ENCODE measurements around the gene CCDC106. TPM values are rescaled to one million over a fixed set of nuclear protein-coding genes. Genes with fewer than 3 reads are reported as not detected.

Gene CCDC106
- total RNA-seq, 3 donors from 2014 or later = 5.5 to 14.8 (median 6.3) TPM

GRCh38 chr19:55655648-55656040 lies 7.6 kb downstream of the CCDC106 start:
- peak overlapping the region; percentile 81 for H3K4me3 ChIP-seq
- H3K4me1 ChIP-seq (ENCODE audit: low read depth) = peaks cover 33% of the 10 kb centered on the region
- no peaks in the 10 kb centered on the region for H3K9me3 ChIP-seq
- DNase-seq (no peak), ATAC-seq (no peak)
- no peaks in the 10 kb centered on the region for H3K36me3 ChIP-seq (ENCODE audit: low read depth)
- TF ChIP-seq, protein P1, sequence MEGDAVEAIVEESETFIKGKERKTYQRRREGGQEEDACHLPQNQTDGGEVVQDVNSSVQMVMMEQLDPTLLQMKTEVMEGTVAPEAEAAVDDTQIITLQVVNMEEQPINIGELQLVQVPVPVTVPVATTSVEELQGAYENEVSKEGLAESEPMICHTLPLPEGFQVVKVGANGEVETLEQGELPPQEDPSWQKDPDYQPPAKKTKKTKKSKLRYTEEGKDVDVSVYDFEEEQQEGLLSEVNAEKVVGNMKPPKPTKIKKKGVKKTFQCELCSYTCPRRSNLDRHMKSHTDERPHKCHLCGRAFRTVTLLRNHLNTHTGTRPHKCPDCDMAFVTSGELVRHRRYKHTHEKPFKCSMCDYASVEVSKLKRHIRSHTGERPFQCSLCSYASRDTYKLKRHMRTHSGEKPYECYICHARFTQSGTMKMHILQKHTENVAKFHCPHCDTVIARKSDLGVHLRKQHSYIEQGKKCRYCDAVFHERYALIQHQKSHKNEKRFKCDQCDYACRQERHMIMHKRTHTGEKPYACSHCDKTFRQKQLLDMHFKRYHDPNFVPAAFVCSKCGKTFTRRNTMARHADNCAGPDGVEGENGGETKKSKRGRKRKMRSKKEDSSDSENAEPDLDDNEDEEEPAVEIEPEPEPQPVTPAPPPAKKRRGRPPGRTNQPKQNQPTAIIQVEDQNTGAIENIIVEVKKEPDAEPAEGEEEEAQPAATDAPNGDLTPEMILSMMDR (IDR thresholded peaks at IDR 0.05) = no peak
- intact Hi-C loops (cut with DNase I, micrococcal nuclease) = no loop called here

GRCh38 chr19:55656552-55656951 lies 8.5 kb downstream of the CCDC106 start:
- no peak for DNase-seq
- H3K36me3 ChIP-seq (ENCODE audit: low read depth) = no peaks in the 10 kb centered on the region
- intact Hi-C loops (cut with DNase I, micrococcal nuclease) = no loop called here

GRCh38 chr19:55656988-55657747 lies 9.2 kb downstream of the CCDC106 start:
- no peaks in the 10 kb centered on the region for H3K36me3 ChIP-seq (ENCODE audit: low read depth)
- DNase-seq (no peak), ATAC-seq (no peak)
- H3K9me3 ChIP-seq = no peaks in the 10 kb centered on the region
- TF ChIP-seq, protein P1 (IDR thresholded peaks at IDR 0.05) = no peak
- no peak overlapping the region for H3K4me3 ChIP-seq
- peaks cover 33% of the 10 kb centered on the region for H3K4me1 ChIP-seq (ENCODE audit: low read depth)
- intact Hi-C loops (cut with DNase I, micrococcal nuclease) = no loop called here

More at GRCh38 chr19:55656552-55656951, 8.5 kb downstream of the CCDC106 start:
- no peaks in the 10 kb centered on the region for H3K9me3 ChIP-seq
- H3K4me1 ChIP-seq (ENCODE audit: low read depth) = peaks cover 33% of the 10 kb centered on the region
- no peak for ATAC-seq
- no peak overlapping the region for H3K4me3 ChIP-seq
- TF ChIP-seq, protein P1 (IDR thresholded peaks at IDR 0.05) = no peak

DNA sequence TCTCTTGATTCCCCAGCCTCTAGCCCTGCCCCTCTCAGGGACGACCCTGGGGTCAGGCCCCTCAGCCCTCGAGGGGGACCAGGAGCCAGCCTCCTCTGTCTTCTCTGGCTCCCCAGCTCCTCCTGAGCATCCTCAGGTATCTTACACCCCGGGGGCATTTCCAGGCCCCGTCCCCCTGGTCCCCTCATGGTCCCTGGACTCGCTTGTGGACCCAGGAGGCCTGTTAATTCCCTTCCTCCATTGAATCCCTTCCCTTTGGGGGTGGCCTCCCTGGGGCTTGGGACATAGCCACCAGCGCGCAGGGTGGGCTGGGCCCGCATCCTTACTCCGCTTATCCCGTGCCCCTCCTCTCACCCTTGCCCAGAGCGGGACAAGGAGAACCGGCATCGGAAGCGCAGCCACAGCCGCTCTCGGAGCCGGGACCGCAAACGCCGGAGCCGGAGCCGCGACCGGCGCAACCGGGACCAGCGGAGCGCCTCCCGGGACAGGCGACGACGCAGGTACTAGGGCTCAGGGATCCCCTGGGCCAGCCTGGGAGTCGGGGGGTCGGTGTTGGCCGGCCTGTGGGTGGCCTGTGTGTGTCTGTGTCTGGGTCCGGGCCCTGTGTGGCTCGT lies 10.9 kb downstream of the CCDC106 start:
- TF ChIP-seq, protein P1 (IDR thresholded peaks at IDR 0.05) = no peak
- ATAC-seq (no peak), DNase-seq (no peak)
- peaks cover 31% of the 10 kb centered on the region for H3K4me1 ChIP-seq (ENCODE audit: low read depth)
- intact Hi-C loops (cut with DNase I, micrococcal nuclease) = no loop called here
- no peak overlapping the region for H3K4me3 ChIP-seq
- no peaks in the 10 kb centered on the region for H3K9me3 ChIP-seq
- H3K36me3 ChIP-seq (ENCODE audit: low read depth) = peaks cover 15% of the 10 kb centered on the region

DNA sequence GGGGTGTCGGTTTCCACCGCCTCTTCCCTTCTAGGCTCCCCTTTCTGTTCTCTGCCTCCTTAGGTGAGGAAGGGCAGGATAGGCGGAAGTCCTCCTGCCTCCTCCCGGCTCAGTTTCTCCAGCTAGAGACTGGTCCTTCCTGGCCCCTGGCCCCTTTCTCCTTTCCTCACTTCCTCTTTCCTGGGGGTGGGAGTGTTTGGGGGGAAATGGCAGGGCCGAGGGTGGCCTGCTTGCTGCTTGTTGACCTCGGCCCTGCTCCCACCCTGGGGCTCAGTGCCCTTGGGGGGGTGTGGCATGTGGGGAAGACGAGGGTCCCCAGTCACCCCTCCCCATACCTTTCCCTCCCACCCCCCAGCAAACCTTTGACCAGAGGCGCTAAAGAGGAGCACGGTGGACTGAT lies 11.8 kb downstream of the CCDC106 start:
- Histone ChIP-seq H3K4me1 (ENCODE audit: low read depth) (peaks cover 31% of the 10 kb centered on the region), H3K36me3 (ENCODE audit: low read depth) (peaks cover 16% of the 10 kb centered on the region), H3K4me3 (no peak overlapping the region), H3K9me3 (no peaks in the 10 kb centered on the region)
- ATAC-seq (no peak), DNase-seq (no peak)
- TF ChIP-seq, protein P1 (IDR thresholded peaks at IDR 0.05) = no peak
- intact Hi-C loops (cut with DNase I, micrococcal nuclease) = no loop called here
